Hematopoietic multipotent progenitor cell treated with erythropoietin and hydrocortisone succinate and interleukin-3 and kit ligand, for 4 days (in vitro differentiated cells): ENCODE measurements around the gene MROH9.
"Not testable (repeated sequence)": the region's sequence is repeated elsewhere in the genome, so short reads cannot be mapped to it uniquely, and the experiment has no call there.

Experiments used
- DNase-seq: peaks from one replicate; pipeline ENCODE4 v3.0.0-alpha.2; 2015

Gene MROH9, protein sequence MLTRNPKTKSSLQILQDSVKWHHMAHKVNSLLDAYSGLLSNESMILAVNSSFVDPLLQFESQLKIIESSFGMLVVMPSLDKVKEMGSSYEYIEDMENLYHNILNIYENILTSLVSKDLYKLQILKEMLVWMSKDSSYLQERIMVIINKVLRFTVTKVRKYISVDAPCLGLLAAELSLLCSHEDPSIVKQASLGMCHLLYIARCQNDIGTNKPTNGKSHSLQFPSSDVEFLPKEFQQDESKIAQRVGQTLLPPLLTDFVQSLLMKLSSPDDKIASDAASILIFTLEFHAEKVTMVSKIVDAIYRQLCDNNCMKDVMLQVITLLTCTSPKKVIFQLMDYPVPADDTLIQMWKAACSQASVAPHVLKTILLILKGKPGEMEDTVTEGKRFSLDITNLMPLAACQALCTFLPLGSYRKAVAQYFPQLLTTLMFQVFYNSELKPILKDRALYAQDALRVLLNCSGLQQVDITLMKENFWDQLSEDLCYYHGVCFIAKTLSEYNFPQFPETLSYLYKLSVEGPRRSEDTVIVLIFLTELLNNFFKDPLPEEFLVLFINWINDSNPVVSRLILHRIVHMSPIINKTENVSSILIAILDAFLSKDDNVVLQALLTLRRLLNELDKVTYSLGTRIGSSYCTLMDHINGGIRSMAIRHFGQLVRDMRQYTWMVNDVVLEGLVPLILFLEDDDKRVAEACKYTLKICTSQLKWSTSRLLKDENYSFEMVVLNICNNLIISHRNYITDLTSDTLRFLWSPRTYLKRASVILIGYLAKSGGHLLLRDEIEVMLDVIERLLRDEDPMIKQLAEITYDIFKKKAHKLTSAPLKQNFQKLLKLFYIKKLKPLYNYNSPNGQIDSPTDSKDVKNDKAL

DNA sequence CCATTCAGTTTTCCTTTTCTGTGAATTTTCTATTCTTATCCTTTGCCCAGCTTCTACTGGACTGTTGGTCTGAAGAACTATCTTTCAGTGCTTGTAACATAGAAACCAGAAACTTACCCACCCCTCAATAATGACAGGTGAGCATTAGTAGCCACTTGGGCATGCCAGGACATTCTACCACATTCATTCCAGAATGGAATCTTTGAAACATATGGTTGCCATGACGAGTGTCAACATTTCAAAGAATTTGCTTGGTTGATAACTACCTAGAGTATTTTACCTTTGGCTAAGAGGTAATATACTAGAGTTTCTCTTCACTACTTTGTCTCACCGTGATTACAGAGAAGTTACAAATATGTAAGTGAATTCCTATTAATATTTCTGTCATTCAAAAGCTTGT is at the start of gene MROH9:
MROH9 (plus strand) TSS at position 304 of the 400 bp plus-strand sequence. CDS start 10,023 bp downstream, outside the sequence.
- DNase-seq = no peak

DNA sequence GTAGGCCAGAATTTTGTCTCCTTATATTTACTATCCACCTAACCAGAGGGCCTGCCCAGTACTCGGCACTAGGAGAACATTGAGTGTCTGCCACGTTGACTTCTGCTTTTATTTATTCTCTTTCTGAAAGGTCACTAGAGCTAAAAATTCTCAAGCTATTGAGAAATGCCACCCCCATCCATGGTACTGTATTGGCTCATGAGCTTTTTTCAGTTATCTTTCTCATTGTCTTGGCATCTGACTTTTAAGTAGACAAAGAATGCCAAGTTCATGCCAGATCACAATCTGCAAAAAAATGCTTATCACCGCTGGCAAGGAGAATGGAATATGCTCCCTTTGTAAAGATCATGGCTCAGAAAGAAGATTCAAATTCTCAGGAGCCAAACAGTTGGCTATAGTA is 49.8 kb upstream of the MROH9 start:
- no peak for DNase-seq

DNA sequence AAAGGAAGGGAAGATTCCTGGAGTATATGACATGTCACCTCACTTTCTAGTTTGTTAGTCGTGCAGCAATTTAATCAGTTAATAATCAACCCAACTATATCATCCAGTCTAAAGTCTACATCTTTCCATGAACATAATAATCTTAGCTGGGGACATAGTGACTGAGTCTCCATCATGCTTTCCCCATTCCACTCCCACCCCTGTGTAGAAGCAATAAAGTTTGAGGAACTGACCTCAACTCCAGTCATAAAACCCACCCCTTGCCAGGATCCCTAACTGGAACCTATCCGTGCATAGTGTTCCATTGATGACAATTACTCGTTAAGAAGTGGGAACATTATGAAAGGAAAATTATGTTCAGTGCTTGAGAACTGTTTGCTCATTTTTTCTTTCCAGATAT is 48.9 kb upstream of the MROH9 start:
- no peak for DNase-seq

DNA sequence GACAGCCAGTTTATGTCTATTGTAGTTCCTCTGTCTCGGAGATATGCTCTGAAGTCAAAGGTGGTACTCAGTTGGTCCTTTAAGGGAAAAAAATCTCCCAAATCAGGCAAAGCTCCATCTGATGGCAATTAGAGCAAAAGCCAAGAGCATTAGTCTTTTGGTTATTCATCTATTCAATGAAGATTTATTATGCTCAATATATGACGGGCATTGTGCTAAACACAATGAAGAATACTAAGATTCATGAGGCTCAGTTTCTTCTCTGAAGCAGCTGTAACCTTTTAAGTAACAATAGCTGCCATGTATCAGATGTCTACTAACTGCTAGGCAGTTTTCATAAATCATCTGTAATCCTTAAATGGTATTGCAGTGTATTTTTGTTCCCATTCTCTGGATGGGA is 47.6 kb upstream of the MROH9 start:
- no peak for DNase-seq

DNA sequence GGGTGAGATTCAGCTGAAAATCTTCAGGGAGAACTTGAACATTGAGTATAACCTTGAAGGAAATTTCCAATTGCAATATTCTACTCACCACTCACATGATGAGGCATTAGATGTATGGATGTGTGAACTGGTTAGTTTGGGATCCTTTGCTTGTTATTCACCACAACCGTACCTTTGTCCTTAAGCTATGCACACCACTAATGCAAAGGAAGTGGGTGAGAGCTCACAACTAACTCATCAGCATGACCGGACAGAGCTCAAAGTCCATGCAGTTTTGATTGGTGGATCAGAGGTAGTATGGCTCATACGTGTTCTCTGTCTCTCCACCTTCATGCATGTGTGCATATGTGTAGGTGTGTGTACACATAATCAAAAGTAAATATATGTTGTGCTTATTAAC is 43.5 kb upstream of the MROH9 start:
- no peak for DNase-seq

DNA sequence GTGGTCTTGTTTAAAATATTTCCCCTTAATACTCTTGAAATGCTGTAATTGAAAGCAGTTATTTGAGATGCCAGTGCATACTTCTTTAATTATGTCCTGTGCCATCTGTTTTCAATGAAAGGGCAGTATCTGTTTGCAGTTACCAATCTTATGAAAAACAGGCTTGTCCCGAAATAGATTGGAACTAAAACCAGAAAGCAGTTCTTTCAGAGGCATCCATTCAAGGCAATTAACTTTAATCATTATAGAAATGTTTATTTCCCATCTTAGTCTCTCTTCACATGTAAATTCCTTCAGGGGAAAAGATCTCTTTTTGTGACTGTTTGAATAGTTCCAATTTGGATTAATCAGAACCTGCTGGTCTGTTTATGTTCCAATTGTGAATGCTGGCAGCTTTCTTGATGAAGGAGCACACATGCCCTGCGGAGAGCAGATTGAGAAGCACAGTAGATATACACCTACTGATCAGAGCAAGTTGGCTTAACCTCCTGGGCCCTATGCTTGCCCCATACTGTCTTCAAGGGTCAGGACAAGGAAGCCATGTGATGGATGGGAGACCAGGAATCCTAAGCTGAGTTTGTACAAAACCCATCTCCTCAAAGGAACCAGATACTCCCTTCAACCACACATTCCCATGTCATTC is 41.6 kb upstream of the MROH9 start:
- DNase-seq = no peak

DNA sequence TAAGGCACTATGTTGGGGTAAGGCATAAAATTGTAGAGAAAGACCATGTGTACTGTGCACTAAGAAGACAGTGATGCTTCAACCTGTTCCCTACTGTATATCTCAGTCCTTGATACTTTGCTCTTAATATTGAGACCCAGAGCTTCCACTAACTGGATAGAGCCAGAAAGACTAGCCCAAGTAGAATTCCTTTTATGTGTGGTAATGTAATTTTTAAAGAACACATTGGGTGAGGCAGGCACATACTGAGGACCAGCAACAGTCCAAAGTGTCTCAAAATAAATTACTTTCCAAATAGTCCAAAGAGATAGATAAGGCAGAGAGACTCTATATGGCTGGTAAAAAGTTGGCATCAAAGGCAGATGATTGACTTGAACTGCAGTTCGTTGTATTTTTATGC is 31.4 kb upstream of the MROH9 start:
- DNase-seq = no peak

DNA sequence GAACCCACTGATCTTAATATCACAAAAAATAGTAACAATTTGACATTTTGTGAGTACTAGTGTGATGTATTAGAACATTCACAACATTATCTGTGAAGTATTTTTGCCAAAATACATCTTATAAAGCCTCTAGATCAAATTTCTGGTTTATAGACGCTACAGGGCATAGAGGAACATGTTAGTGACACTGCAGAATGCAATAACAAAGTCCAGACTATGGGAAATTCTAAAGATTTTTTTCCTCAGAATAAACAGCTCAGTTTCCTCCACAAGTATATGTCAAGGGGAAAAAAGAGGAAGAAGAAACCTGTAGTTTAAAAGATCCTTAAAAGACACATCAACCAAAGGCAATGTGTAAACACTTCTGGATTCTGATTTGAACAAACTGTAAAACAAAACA is 26.4 kb upstream of the MROH9 start:
- no peak for DNase-seq

DNA sequence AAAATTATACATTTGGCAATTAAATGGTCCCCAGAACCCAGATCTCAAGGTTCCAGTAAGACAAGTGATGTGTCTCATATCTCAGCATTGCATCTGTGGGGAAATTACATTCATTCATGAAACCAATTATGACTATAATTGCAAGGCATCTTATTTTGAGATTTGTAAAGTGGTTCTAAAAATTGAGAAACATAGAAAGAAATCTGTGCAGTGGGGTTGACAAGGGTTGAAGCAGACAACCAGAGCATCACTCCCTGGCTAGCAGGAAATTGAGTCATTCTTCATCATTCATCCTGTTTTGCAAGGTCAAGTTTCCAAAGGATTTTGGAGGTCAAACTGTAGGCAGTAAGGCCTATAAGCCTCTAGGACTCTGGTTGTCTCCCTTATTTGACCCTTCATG is 25.1 kb upstream of the MROH9 start:
- DNase-seq = no peak

DNA sequence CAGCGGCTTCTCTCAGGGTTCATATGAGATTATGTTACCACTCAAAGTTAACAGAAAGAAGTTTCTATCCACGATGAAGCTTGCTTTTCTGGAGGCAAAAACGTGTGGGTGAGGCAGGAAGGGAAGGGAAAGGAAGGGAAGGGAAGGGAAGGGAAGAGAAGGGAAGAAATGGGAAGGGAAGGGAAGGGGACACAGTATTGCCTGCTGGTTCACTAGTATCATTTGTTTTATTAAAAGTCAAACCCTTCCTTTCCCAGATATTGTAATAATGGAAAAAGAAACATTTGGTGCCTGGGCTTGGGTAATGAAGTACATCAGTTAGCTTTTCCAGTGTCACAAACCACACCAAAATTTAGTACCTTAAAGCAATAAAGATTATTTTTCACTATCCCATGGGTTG is 18.0 kb upstream of the MROH9 start:
- no peak for DNase-seq

DNA sequence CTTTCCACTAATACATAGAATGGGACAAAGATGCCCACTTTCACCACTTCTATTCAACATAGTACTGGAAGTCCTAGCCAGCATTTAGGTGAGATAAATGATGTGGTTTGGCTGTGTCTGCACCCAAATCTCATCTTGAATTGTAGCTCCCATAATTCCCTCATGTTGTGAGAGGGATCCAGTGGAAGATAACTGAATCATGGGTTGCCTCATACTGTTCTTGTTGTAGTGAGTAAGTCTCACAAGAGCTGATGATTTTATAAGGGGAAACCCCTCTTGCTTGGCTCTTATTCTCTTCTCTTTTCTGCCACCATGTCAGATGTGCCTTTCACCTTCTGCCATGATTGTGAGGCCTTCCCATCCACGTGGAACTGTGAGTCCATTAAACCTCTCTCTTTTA is 10.7 kb upstream of the MROH9 start:
- DNase-seq = not testable (repeated sequence)

DNA sequence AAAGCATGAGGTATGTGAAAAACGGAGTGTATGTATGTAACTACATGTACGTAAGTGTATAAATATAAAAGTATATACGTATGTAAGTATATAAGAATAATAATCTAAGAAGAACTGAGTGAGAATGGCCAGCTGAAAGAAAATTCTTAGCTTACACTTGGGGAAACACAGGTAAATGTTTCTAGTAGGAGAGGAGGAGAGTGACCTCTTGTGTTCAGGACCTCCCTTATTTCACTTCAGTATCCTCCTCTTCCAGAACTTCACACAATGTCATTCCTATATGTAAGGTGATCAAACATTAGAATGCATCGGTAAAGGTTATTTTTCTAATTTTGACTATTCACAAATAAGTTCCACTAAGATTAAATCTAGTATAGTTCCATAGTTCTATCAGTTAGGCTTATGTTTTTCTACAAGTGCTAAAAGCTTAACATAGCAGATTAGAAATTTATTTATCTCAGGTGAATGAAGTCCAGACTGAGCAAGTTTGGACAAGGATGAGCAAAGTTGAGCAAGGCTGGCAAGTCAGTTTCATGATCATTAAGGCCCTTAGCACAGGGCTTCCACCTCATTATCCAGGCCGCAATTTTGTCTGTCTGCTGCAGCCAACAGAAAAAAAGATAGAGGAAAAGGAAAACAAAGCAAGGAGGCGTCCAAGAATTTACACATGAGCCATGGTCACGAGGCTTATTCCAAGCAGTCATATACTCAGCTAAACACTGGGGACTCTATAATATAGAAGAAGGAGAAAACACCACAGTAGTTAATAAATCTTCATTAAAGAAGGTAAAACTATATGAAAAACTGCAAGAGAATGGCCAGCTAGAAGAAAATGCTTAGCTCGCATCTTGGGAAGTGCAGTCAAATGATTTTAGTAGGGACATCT is 7.1 kb upstream of the MROH9 start:
- DNase-seq = no peak

DNA sequence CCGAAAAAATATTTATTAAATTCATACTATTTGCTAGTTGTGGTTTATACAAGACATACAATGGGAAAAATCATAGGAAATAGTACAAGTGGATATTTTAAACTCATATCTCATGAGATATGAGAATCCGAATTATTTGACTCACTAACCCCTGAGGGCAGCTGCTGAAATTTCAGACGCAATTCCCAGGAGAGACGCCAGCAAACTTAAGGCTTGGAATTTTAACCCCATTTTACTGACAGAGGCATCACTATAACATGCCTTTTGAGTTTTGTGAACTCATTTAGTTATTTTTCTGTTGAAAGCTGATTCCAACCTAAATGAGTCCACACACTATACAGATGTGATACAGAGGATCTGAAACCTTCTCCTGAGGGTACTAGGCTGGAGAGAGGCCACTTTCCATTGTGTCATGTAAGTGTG is 5.9 kb upstream of the MROH9 start:
- DNase-seq = no peak

DNA sequence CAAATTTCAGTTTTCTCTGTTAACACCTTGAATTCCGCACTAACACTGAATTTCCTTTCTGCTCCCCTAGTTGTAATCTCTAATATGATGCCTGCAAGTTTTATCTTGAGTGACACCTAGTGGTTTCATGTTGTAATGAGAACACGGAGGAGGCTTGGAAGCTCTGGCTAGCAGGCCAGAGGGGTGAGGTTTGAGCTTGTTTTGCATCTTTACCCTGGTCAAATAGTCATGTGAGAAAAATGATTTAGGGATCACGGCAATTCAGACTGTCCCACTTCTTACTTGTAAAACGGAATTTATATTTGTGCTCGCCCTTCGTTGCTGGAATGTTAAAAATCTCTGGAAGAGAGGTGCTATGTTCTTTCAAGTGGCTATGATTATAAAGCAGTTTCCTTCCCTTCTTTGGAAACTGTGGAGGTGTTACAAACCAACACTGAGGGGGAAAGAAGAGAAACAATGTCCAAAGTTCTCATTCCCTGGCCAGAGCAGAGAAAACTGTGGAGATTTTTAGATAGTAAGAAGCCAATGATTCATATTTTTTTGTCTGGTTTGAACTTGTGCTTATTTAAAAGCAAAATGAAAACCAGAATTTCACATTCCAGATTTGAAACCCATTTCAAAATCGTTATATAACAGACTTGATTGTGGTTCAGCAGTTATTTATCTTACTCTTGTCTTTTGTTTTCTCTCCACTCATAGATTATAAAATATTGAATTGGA is 5.3 kb upstream of the MROH9 start:
- DNase-seq = peak; percentile 73

DNA sequence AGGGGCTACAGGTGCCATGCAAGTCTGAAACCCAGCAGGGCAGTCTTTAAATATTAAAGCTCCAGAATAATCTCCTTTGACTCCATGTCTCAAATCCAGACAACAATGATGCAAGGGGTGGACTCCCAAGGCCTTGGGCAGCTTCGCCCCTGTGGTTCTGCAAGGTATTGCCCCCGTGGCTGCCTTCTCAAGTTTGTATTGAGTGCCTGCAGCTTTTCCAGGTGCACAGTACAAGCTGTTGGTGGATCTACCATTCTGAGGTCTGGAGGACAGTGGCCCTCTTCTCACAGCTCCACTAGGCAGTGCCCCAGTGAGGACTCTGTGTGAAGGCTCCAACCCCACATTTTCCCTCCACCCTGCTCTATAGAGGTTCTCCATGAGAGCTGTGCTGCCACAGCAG is 3.7 kb upstream of the MROH9 start:
- DNase-seq = no peak

DNA sequence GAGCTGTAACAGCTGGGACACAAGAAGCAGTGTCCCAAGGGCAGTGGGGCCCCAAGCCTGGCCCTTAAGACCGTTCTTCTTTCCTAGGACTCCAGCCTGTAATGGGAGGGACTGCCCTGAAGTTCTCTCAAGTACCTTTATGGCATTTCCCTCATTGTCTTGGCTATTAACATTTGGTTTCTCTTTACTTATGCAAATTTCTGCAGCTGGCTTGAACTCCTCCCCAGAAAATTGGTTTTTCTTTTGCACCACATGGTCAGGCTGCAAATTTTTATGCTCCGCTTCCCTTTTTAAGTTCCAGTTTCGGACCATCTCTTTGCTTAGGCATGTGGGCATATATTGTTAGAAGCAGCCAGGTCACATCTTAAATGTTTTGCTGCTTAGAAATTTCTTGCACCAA is 3.1 kb upstream of the MROH9 start:
- DNase-seq = no peak

DNA sequence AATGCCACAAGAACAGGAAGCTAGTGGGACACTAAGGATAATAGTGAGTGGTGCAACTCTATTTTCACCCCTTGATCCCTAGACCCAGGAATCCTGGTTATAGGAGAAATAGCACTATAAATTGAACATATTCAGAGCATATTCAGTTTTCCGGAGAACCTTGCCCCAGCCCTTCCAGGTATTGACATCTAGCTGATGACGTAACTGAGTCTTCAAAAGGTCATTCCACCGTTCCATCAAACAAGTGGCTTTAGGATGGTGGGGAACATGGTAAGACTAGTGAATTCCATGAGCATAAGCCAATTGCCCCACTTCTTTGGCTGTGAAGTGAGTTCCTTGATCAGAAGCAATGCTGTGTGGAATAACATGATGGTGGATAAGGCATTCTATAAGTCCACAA is 2.9 kb downstream of the MROH9 start:
- DNase-seq = no peak

DNA sequence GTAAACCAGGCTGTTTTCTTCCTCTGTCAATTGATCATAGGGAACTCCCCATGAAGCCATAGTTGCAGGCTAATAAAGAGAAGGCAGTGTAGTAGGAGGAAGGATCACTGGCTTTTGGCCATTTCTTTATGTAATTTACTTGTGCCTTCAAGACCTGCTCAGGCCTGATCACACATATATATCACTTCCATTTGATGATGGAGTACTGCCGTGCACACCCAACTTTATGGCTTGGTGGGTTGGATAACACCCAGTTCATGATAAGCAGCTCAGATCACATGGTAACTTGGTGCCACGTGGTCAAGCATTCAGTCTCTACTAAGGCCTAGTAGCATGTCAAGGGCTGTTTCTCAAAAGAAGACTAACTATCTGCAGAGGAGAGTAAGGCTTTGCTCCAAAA is 4.1 kb downstream of the MROH9 start:
- DNase-seq = no peak

DNA sequence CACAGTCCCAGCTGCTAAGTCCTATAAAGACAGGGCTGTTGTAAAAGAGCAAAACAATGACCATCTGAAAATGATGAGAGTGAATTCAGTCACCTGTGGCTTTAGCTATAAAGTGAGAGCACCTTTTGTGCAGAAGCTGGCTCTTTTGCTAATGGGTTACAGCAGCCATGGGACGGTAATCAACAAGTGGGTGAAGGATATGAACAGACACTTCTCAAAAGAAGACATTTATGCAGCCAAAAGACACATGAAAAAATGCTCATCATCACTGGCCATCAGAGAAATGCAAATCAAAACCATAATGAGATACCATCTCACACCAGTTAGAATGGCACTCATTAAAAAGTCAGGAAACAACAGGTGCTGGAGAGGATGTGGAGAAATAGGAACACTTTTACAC is 16.4 kb downstream of the MROH9 start:
- not testable (repeated sequence) for DNase-seq

DNA sequence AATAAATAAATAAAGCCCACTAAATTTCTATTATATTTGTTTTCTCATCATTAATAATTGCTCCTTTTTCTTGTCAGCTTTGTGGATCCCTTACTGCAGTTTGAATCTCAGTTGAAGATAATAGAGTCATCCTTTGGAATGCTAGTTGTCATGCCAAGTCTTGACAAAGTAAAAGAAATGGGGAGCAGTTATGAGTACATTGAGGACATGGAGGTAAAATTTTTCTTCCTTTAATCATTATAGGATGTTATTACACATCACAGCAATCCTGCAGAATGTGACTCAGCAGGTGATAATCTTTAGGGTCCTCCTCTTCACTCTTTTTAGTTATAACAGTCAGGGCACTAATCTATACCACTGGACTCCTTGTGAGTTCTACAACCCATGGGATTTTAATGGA is 24.1 kb downstream of the MROH9 start:
- DNase-seq = no peak

DNA sequence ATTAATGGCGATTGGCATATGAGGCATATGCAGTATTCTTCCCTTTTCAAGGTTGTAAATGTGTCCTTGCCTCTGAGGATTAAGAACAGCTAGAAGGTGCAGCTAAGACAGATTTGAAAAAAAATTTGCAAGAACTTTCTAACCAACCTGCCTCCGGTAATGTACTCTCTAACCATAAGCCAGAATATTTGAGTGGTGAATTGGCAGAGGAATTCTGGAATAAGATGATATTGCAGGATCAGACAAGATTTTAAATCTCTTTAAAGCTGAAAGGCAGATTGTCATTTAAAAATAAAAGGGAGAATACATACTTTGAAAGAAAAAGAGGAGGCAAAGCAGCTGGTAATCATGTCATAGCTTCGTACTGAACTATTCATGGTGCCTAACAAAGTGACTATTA is 29.2 kb downstream of the MROH9 start:
- no peak for DNase-seq
